Measurements from ENCODE around the gene CHST6.
A peak's percentile ranks its signal among the peaks of the same experiment; 100 is the strongest.
"Not testable (repeated sequence)": the region's sequence is repeated elsewhere in the genome, so short reads cannot be mapped to it uniquely, and the experiment has no call there.

Gene CHST6

GRCh38 chr16:75529959-75530358 is 34.7 kb upstream of the CHST6 start:
- WGBS (ENCODE audit: insufficient coverage, insufficient read length), result no CpG with 5 or more reads among the region's 29 CpGs
- DNase-seq (ENCODE audit: low read depth, low spot score), result no peak
- Histone ChIP-seq H3K27me3 (ENCODE audit: control insufficient read depth, insufficient read depth, low read length) (no peaks in the 10 kb centered on the region), H3K36me3 (ENCODE audit: control insufficient read depth, insufficient read depth, low read length) (no peaks in the 10 kb centered on the region; the same call in 1 of the 2 replicates), H3K27ac (ENCODE audit: low read length) (no peak overlapping the region), H3K4me3 (ENCODE audit: low read length) (no peak overlapping the region), H3K9me3 (ENCODE audit: control insufficient read depth, insufficient read depth, low read length) (no peaks in the 10 kb centered on the region), H3K4me1 (ENCODE audit: control insufficient read depth, insufficient read depth, low read length) (no peaks in the 10 kb centered on the region; the same call in 1 of the 2 replicates)

DNA sequence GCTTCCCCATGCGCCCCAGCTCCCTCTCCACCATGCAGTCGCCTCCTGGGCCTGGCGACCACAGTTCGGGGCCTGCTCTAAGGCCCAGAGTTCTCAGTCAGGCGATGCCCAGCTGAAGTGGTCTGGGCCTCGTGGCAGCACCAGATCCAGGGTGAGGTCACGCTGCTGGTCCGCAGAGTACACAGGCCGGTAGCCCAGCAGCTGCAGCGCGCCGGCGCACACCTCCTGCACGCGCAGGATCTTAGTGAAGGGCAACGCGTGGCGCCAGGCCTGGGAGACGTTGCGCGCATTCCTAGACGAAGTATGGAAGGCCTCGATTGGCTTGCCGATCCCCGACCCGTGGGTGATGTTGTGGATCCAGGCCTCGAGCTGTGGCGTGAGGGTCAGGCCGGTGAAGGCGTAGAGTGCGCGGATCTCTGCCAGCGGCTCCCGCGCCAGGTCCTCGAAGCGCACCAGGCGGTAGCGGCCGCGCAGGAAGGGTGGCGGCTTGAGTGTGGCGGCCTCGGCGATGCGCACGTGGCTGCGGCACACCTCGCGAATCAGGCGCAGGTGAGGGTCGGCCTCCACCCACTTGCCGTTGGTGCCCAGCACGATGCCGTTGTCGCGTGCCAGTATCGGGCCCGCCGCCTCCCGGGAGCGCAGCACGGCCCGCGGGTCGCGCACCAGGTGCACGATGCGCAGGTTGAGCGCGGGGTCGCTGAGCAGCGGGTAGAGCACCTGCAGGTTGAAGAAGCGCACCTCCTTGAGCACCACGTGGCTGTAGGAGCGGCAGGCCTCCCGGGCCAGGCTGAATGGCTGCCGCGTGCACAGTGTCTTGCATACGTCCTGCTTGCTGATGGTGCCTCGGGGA is 34.0 kb upstream of the CHST6 start:
- no peak overlapping the region for H3K27ac ChIP-seq (ENCODE audit: low read length)
- WGBS (ENCODE audit: insufficient coverage, insufficient read length), result no CpG with 5 or more reads among the region's 81 CpGs
- no peak for DNase-seq (ENCODE audit: low read depth, low spot score)
- no peaks in the 10 kb centered on the region; the same call in 1 of the 2 replicates for H3K36me3 ChIP-seq (ENCODE audit: control insufficient read depth, insufficient read depth, low read length)
- H3K9me3 ChIP-seq (ENCODE audit: control insufficient read depth, insufficient read depth, low read length), result no peaks in the 10 kb centered on the region
- H3K4me3 ChIP-seq (ENCODE audit: low read length), result no peak overlapping the region
- no peaks in the 10 kb centered on the region for H3K27me3 ChIP-seq (ENCODE audit: control insufficient read depth, insufficient read depth, low read length)
- H3K4me1 ChIP-seq (ENCODE audit: control insufficient read depth, insufficient read depth, low read length), result no peaks in the 10 kb centered on the region; the same call in 1 of the 2 replicates

- no peak overlapping the region for H3K27ac ChIP-seq (ENCODE audit: low read length)
- no peak overlapping the region for H3K4me3 ChIP-seq (ENCODE audit: low read length)
- H3K9me3 ChIP-seq (ENCODE audit: control insufficient read depth, insufficient read depth, low read length), result no peaks in the 10 kb centered on the region
- DNase-seq (ENCODE audit: low read depth, low spot score), result no peak
- WGBS (ENCODE audit: insufficient coverage, insufficient read length), result no CpG with 5 or more reads among the region's 5 CpGs
- H3K27me3 ChIP-seq (ENCODE audit: control insufficient read depth, insufficient read depth, low read length), result no peaks in the 10 kb centered on the region
- no peaks in the 10 kb centered on the region; the same call in 1 of the 2 replicates for H3K36me3 ChIP-seq (ENCODE audit: control insufficient read depth, insufficient read depth, low read length)
- no peaks in the 10 kb centered on the region; the same call in 1 of the 2 replicates for H3K4me1 ChIP-seq (ENCODE audit: control insufficient read depth, insufficient read depth, low read length)
Measured at GRCh38 chr16:75527825-75528299, 32.6 kb upstream of the CHST6 start.

DNA sequence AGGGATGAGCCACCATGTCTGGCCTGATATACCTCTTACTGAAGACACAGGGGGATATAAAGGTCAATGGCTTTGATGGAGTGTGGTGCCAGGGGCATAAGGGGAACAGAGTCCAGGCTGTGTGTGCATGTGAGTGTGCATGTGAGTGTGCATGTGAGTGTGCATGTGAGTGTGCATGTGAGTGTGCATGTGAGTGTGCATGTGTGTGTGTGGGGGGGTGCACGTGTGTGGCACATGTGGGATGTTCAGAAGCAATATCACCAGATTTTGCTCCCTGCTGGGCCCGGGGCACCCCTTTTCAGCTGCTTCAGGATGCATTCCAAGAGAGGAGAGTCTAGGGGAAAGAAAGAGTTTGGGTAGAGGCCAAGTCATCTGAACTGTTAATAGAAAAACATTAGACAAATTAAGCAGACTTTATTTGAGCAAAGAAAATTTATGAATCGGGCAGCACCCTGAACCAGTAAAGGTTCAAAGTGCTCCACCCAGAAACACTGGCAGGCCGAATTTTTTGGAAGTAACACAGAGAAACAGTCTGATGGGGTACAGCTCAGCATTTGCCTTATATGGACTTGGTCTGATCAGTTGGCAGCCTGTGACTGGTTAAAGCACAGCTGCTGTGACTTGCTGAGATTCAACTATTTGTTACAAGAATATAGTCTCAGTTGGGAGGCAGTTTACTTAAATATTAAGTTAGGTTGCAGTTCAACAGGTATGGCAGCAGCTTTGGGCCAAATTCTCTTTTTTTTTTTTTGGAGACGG is 31.0 kb upstream of the CHST6 start:
- no peak overlapping the region for H3K27ac ChIP-seq (ENCODE audit: low read length)
- no peak for DNase-seq (ENCODE audit: low read depth, low spot score)
- no peaks in the 10 kb centered on the region for H3K9me3 ChIP-seq (ENCODE audit: control insufficient read depth, insufficient read depth, low read length)
- H3K4me3 ChIP-seq (ENCODE audit: low read length), result no peak overlapping the region
- WGBS (ENCODE audit: insufficient coverage, insufficient read length), result no CpG with 5 or more reads among the region's 5 CpGs
- H3K4me1 ChIP-seq (ENCODE audit: control insufficient read depth, insufficient read depth, low read length), result no peaks in the 10 kb centered on the region; the same call in 1 of the 2 replicates
- H3K36me3 ChIP-seq (ENCODE audit: control insufficient read depth, insufficient read depth, low read length), result no peaks in the 10 kb centered on the region; the same call in 1 of the 2 replicates
- H3K27me3 ChIP-seq (ENCODE audit: control insufficient read depth, insufficient read depth, low read length), result no peaks in the 10 kb centered on the region

DNA sequence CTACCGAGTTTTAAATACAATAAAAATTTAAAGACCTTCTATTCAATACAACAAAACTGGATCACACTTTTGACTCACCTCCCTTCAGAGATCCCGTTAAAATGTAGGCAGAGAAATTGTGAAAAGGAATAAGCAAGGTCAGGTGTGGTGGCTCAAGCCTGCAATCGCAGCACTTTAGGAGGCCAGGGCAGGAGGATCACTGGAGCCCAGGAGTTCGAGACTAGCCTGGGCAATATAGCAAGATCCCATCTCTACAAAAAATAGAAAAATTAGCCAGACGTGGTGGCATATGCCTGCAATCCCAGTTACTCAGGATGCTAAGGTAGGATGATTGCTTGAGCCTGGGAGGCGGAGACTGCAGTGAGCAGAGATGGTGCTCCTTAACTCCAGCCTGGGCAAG is 23.9 kb upstream of the CHST6 start:
- Histone ChIP-seq H3K4me1 (ENCODE audit: control insufficient read depth, insufficient read depth, low read length) (no peaks in the 10 kb centered on the region), H3K9me3 (ENCODE audit: control insufficient read depth, insufficient read depth, low read length) (no peaks in the 10 kb centered on the region), H3K27ac (ENCODE audit: low read length) (no peak overlapping the region), H3K4me3 (ENCODE audit: low read length) (no peak overlapping the region), H3K36me3 (ENCODE audit: control insufficient read depth, insufficient read depth, low read length) (no peaks in the 10 kb centered on the region), H3K27me3 (ENCODE audit: control insufficient read depth, insufficient read depth, low read length) (no peaks in the 10 kb centered on the region)
- DNase-seq (ENCODE audit: low read depth, low spot score), result no peak
- WGBS (ENCODE audit: insufficient coverage, insufficient read length), result no CpG with 5 or more reads among the region's 6 CpGs

GRCh38 chr16:75516189-75516966 is 21.1 kb upstream of the CHST6 start:
- not testable (repeated sequence) for H3K36me3 ChIP-seq (ENCODE audit: control insufficient read depth, insufficient read depth, low read length); DNase-seq (ENCODE audit: low read depth, low spot score); H3K27ac ChIP-seq (ENCODE audit: low read length); H3K4me1 ChIP-seq (ENCODE audit: control insufficient read depth, insufficient read depth, low read length); H3K27me3 ChIP-seq (ENCODE audit: control insufficient read depth, insufficient read depth, low read length); H3K9me3 ChIP-seq (ENCODE audit: control insufficient read depth, insufficient read depth, low read length)
- H3K4me3 ChIP-seq (ENCODE audit: low read length), result peak overlapping the region; percentile 81; the same call in 1 of the 2 replicates
- no CpG with 5 or more reads among the region's 42 CpGs for WGBS (ENCODE audit: insufficient coverage, insufficient read length)

DNA sequence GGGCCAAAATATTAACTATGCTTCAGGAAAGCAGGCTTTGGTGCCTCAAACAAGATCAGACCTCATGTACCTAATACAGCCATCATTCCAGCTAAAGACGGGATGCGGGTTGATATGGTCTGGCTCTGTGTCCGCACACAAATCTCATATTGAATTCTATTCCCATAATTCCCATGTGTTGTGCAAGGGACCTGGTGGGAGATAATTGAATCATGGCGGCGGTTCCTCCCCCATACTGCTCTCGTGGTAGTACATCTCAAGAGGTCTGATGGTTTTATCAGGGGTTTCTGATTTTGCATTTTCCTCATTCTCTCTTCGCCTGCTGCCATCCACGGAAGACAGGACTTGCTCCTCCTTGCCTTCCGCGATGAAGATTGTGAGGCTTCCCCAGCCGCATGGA is 19.1 kb upstream of the CHST6 start:
- Histone ChIP-seq H3K27me3 (ENCODE audit: control insufficient read depth, insufficient read depth, low read length) (no peaks in the 10 kb centered on the region), H3K36me3 (ENCODE audit: control insufficient read depth, insufficient read depth, low read length) (no peaks in the 10 kb centered on the region)
- no CpG with 5 or more reads among the region's 11 CpGs for WGBS (ENCODE audit: insufficient coverage, insufficient read length)

DNA sequence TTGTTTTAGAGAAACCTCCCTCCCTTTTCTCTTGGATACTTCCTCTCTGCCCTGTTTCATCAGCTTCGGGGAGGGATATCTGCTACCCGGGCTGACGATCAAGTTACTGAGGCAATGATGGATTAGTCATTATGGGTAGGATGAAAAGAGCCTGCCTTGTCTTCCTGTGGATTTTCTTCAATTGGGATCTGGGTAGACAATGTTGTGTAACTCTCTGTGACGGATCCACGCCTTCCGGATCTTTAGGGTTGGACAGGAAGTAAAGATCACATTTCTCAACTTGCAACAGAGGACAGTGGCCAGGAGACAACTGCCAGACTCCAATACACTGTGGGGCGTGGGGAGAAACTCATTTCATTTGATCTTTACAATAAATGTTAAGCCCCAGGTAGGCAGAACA is 11.3 kb upstream of the CHST6 start:
- no peak for DNase-seq (ENCODE audit: low read depth, low spot score)
- H3K4me3 ChIP-seq (ENCODE audit: low read length), result no peak overlapping the region
- WGBS (ENCODE audit: insufficient coverage, insufficient read length), result no CpG with 5 or more reads among the region's 7 CpGs
- H3K36me3 ChIP-seq (ENCODE audit: control insufficient read depth, insufficient read depth, low read length), result no peaks in the 10 kb centered on the region
- H3K27me3 ChIP-seq (ENCODE audit: control insufficient read depth, insufficient read depth, low read length), result no peaks in the 10 kb centered on the region
- H3K9me3 ChIP-seq (ENCODE audit: control insufficient read depth, insufficient read depth, low read length), result no peaks in the 10 kb centered on the region
- H3K4me1 ChIP-seq (ENCODE audit: control insufficient read depth, insufficient read depth, low read length), result no peaks in the 10 kb centered on the region
- H3K27ac ChIP-seq (ENCODE audit: low read length), result no peak overlapping the region

More for the DNA sequence above, 19.1 kb upstream of the CHST6 start:
- Histone ChIP-seq H3K4me3 (ENCODE audit: low read length) (no peak overlapping the region), H3K4me1 (ENCODE audit: control insufficient read depth, insufficient read depth, low read length) (no peaks in the 10 kb centered on the region), H3K27ac (ENCODE audit: low read length) (no peak overlapping the region), H3K9me3 (ENCODE audit: control insufficient read depth, insufficient read depth, low read length) (no peaks in the 10 kb centered on the region)
- DNase-seq (ENCODE audit: low read depth, low spot score), result no peak

DNA sequence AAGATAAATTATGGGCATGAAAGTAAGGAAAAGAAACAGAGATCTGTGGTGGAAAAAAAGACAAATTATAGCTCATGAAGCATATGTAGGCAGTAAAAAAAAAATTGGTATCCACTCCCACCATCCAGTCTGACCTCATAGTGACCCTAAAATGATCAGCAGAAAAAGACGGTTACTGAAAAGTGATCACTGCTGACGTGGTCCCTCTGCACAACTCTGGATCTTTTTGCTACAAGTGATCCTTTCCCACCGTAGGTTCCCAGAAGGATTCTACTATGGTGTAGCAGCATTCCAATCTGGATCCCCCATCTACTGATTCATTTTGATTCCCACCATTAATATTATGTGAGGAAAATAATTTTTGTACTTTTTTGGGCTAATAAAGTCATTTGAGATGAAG is 10.9 kb upstream of the CHST6 start:
- DNase-seq (ENCODE audit: low read depth, low spot score), result no peak
- Histone ChIP-seq H3K27me3 (ENCODE audit: control insufficient read depth, insufficient read depth, low read length) (no peaks in the 10 kb centered on the region), H3K36me3 (ENCODE audit: control insufficient read depth, insufficient read depth, low read length) (no peaks in the 10 kb centered on the region), H3K27ac (ENCODE audit: low read length) (no peak overlapping the region), H3K4me3 (ENCODE audit: low read length) (no peak overlapping the region), H3K9me3 (ENCODE audit: control insufficient read depth, insufficient read depth, low read length) (no peaks in the 10 kb centered on the region), H3K4me1 (ENCODE audit: control insufficient read depth, insufficient read depth, low read length) (no peaks in the 10 kb centered on the region)
- WGBS (ENCODE audit: insufficient coverage, insufficient read length), result no CpG with 5 or more reads among the region's 3 CpGs

DNA sequence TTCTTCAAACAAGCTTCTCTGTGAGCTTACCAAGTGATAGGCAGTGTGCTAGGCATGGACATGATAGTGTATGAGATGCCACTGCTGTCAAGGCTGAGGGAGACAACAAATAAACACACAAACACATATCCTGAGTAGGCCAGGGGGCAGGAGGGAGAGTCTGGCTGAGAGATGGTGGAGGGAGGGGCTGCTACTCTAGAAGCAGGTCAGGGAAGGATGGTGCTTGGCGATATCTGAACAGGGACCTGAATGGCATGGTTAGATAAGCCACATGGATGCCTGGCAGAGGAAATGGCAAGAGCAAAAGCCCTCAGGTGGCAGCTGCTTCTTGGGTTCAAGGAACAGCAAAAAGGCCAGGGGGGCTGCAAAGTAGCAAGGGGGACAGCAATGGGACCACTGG is 8.6 kb upstream of the CHST6 start:
- no peaks in the 10 kb centered on the region for H3K27me3 ChIP-seq (ENCODE audit: control insufficient read depth, insufficient read depth, low read length)
- no peaks in the 10 kb centered on the region for H3K36me3 ChIP-seq (ENCODE audit: control insufficient read depth, insufficient read depth, low read length)
- H3K9me3 ChIP-seq (ENCODE audit: control insufficient read depth, insufficient read depth, low read length), result no peaks in the 10 kb centered on the region
- no peaks in the 10 kb centered on the region for H3K4me1 ChIP-seq (ENCODE audit: control insufficient read depth, insufficient read depth, low read length)
- H3K4me3 ChIP-seq (ENCODE audit: low read length), result no peak overlapping the region
- no peak for DNase-seq (ENCODE audit: low read depth, low spot score)
- H3K27ac ChIP-seq (ENCODE audit: low read length), result no peak overlapping the region
- WGBS (ENCODE audit: insufficient coverage, insufficient read length), result no CpG with 5 or more reads among the region's 1 CpG
